ENCODE results near the gene AXL.
A peak's percentile ranks its signal among the peaks of the same experiment; 100 is the strongest.

AXL gene

GRCh38 chr19:41308450-41309179, 89.6 kb downstream of the AXL start:
- DNase-seq (ENCODE audit: low read depth in 2 of 2) = peak; percentile 94 to 97

GRCh38 chr19:41309180-41310032, 90.4 kb downstream of the AXL start:
- DNase-seq (ENCODE audit: low read depth in 2 of 2) = no peak

GRCh38 chr19:41310033-41310831, 91.2 kb downstream of the AXL start, which contains the start of gene CCDC97:
CCDC97 (plus strand) TSS chr19:41310172; CDS start chr19:41310311, 139 bp downstream.
- DNase-seq (ENCODE audit: low read depth in 2 of 2) = peak; percentile 82 to 85

DNA sequence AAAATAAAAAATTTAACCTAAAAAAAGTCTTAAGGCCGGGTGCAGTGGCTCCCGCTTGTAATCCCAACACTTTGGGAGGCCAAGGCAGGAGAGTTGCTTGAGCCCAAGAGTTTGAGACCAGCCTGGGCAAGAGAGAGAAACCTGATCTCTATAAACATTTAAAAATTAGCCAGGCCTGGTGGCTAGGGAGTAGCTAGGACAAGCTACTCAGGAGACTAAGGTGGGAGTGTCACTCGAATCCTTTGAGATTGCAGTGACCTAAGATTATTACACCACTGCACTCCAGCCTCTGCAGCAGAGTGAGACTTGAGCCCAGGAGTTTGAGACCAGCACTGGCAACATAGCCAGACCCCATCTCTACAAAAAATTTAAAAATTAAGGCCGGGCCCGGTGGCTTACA, 92.0 kb downstream of the AXL start:
- no peak for DNase-seq (ENCODE audit: low read depth in 2 of 2)

Measured in stimulated activated CD4-positive, alpha-beta T cell treated with anti-CD3 and anti-CD28 coated beads, Interleukin-1b, Interleukin-23, amount 100 ng/mL, for 4 hours (primary cell).